NCI-H1436 treated with DMSO at 0.1 percent for 48 hours (cell line): ENCODE results near the gene PLEKHG5.
"Not testable (repeated sequence)": the region's sequence is repeated elsewhere in the genome, so short reads cannot be mapped to it uniquely, and the experiment has no call there.

Experiments used
- DNase-seq: peaks from one replicate; lab custom pipeline; 2025; lab: John Stamatoyannopoulos, UW

The PLEKHG5 gene

DNA sequence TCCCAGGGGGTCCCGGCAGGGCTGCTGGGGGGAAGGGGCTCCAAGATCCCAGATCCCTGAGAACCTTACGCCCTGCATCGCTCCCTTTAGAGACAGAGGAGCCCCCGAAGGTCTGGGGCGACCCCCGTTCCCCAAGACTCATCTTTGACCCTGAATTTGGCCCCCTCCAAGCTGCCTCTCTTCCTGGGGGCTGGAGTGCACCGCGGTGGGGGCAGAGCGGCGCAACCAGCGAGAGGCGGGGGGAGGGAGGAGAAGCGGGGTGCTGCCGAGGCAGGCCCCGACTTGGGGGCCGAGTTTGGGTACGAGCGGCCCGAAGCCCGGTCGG, 5.4 kb upstream of the PLEKHG5 start:
- DNase-seq: no peak

DNA sequence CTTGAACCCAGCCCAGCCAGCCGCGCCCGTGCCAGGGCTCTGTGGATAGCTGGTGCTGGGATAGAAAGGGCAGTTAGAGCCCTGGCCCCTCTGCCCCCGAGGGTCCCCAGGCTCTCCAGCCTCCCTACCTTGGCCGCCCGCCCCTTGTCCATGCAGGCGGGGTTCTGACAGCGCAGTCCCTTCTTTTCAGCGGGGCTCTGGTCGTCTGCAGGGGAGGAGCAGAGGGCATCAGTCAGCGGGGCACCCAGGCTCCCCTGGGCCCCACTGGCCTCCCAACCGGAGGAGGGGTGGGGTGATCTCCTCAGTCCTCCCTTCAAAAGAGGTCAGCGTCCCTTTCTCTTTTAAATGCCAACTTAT, 4.9 kb upstream of the PLEKHG5 start:
- DNase-seq: no peak

DNA sequence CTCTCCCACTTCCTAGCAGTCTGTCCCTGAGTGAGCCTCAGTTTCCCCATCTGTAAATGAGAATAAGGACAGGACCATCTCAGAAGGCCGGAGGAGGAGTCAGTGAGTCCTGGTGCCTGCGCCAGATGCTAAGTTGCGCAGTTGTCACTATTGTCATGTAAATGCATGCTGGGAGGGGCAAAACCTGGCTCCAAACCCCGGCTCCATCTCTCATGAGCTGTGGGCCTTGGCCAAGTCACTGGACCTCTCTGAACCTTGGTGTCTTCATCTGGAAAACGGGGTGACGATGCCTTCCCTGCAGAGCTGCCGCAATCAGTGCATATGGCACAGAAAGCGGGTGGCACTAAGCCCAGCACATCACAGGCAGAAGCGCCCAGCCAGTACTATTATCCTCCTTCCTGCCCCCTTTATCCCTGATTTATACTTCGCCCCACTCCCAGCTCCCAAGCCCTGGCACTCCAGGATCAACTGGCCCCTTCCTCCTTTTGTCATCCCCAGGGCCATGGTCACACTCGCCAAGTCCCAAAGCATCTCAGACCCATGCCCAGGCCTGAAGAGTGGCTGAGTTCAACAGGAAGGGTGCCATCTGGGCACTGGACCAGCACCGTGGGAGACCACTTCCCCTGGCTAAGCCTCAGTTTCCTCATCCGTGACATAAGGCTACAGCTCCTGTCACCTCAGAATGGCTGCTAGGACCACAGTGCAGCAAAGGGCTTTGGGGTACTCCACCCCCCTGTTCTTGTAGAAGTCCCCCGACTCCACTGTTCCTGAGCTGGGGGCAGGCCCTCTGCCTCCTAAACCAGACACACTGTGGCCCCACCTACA, 4.3 kb upstream of the PLEKHG5 start:
- DNase-seq: no peak

DNA sequence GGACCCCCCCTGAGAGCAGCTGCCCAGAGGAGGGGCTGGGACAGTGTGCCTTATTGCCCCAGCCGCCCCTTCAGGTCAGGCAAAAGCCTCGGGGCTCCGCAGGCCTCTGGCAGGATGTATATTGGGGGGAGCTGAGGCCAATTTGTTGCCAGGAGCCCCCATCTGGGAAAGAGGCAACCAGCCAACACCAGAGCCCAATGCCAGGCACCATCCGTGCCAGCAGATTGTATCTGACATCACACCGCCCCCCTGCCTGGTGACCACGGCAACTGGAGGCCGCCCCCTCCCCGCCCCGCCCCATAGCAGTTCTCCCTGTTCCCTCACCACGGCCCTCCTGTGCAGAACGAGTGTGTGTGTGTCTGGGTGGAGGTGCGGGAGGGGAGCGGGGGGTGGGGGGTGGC, 3.6 kb upstream of the PLEKHG5 start:
- no peak for DNase-seq

DNA sequence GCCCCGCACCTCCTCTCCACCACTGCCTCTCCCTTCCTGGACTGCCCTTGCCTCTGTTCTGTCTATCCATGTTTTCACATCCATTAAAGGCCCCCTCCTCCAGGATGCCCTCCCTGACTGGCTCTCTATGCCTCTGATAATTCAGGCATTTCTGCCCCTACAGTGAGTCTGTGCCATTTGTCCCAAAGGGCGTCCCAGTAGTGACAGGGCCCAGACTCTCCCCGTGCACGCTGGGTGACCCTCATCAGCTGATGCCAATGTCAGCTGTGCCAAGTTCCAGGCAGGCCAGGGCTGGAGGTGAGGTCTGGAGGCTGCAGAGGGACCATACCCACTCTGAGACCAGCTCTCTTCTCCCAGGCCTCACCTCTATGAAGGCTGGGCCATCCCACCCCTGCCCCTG, 3.2 kb upstream of the PLEKHG5 start:
- no peak for DNase-seq

DNA sequence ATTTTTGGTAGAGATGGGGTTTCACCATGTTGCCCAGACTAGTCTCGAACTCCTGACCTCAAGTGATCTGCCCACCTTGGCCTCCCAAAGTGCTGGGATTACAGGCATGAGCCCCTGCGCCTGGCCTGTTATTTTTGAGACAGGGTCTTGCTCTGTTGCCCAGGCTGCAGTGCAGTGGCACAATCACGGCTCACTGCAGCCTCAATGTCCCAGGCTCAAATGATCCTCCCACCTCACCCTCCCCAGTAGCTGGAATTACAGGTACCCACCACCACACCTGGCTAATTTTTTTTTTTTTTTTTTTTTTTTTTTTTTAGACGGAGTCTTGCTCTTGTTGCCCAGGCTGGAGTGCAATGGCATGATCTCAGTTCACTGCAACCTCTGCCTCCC, 2.4 kb upstream of the PLEKHG5 start:
- not testable (repeated sequence) for DNase-seq

DNA sequence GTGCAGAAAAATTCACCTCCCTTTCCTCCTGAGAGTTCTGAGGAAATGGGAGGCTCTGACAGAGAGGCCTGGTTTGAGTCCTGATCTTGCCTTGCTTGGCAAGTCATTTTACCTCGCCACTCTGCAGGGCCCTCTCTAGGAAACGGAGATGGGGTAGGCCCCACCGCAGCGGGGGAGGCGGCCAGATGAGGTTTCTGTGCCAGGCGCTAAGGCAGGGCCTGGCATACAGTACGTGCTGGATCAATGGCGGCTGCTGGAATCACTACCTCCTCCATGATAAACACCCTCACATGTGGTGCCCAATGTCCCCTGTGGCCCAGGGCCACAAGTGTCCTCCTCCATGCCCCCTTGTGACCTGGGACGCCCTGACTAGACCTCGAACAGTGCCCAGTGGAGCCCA, 499 bp upstream of the PLEKHG5 start:
- no peak for DNase-seq

DNA sequence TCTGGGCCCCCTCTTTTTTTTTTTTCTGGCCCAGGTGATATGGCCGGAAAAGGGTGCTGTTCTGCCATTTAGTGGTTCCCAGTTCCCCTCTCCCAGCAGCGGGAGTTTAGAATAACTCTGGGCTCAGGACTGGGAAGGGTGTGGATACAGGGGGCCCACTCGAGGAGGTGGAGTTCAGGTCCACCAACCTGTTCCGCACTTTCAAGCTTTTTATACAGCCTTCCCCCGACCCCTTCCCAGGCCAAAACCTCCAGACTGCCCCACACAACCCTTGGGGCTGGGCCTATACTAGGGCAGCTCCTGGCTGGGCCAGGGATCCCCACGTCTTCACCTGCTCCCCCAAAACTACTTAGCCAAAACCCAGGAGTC, 402 bp downstream of the PLEKHG5 start:
- DNase-seq: no peak

DNA sequence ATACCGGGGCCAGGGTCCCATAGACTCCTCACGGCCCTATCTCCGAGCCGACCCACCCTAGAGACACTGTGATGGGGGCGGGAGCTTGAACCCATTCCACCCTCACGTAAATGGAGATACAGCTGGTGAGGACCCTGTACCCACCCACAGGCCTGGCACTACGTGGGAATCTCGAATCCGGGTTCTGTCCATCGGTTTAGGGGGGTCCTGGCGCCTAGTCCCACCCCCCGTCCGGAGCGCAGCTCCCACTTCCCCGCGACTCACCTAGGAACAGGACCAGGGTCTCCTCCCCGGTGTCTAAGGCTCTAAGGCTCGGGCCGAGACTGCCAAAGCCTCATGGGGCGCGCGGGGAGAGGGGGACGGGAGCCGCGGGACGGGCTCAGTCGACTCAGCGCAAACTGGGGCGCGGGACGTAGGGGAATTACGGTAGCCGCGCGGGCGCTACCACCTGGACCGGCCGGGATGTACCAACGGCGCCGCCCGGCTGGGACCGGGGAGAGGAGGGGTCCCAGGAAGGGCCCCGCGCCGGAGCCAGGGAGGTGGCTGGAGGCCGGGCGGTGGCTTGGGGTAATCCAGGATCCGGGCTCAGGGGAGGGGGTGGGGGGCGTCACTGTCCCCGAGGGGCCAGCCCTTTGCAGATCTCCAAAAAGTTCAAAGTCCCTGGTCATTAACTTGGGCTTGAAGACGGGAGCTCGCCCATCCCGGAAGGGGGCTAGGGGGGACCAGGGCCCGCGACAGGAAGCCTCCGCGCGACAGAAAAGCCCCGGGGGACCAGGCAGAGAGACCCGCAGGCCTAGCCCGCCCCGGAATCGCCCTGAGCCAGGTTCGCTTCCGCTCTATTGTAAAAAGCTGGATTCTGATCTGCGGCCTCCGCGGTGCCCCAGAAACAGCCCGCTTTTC, 1.0 kb downstream of the PLEKHG5 start:
- DNase-seq: no peak

DNA sequence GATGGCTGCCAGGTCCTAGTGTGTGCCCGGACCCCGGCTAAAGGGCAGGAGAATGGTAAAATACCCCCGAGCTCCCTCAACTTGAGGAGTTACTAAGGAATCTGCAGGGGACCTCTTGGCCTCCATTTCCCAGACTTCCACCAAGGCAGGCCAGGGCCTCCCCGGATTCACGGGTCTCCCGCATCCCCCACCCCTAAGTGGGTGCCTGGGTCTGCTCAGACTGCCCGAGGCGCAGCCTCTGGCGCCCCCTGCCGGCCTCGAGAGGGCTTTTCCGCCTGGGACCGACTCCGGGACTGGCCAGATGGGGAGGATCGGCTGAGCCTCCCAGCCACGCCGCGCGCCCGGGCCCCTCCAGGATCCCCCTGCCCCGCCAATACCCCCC, 1.7 kb downstream of the PLEKHG5 start:
- DNase-seq: no peak

DNA sequence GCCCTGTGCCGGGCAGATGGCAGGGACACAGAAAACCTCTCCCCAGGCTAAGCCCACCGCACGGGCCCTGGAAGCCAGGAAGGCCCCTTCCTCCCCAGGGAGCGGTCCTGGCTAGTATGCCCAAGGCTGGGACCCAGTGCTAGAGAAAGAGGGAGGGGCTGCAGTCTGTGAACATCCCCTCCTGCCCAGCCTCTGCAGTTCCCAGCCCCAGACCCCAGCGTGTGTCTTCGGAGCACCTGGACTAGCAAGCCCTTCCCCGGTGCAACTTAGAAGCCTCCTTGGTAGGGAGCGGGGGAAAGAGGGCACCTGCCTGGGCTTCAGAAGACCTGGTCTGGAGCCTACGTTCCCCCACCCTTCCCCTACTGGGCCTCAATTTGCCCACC, 2.1 kb downstream of the PLEKHG5 start:
- DNase-seq: no peak

DNA sequence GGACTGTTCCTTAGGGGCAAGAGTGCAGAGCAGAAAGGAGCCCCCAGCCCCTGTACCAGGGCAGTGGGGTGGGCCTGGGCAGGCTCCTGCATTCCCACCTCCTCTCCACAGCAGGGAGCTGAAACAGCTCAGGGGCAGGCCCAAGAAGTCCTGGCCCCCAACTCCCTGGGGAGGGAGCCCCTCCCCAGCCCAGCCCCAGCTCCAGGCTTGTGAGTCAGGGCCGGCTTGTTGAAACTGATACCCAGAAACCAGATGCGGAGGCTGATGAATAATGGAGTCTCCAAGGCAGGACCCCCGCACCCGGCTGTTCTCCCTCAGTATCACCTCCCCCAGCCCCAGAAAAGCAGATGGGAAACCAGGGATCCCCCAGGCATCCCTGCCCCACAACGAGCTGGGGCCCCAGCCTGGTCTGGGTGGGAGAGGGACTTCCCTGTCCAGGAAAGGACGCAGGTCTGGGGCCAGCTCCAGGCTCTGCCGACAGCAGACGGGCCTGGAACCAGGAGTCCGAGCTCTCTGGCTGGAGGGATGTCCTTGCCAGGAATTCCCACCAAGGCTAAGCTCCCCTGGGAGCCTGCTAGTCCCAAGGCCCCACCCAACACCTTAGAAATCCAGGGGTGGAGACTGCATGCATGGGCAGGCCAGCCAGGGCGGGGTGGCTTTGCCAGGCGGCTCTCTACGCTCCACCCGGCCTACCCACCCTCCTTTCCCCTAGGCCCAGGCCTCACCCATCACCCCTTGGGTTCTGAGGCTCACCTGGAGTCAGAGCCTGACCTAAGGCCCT, 2.7 kb downstream of the PLEKHG5 start:
- no peak for DNase-seq

DNA sequence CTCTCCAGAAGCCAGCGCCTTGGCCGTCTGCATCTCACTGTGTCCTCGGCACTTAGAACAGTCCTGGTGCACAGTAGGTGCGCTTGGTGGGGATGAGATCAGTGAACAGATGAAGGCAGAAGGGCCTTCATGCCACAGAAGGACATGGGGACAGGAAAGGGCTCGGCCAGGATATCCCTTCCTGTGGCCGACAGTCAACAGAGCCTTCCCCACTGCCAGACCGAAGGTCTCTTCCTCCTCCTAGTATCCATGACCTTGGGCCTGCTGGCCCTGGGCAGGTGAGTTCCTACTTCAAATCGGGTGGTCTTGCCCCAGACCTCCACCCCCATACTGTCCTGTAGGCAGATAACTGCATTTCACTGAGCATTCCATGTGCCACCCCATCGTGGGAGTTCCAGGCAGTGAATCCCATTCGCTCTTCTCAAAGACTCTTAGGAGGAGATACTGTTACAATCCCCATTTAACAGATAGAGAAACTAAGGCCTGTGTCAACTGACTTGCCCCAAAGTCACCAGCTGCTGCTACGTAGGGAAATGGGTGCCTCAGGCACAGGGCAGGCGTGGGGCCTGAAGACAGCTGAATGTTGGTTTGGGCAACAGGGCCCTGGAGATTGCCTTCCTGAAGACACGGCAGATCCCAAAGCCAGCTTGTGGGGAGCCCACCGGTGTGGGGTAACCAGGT, 3.5 kb downstream of the PLEKHG5 start:
- no peak for DNase-seq

DNA sequence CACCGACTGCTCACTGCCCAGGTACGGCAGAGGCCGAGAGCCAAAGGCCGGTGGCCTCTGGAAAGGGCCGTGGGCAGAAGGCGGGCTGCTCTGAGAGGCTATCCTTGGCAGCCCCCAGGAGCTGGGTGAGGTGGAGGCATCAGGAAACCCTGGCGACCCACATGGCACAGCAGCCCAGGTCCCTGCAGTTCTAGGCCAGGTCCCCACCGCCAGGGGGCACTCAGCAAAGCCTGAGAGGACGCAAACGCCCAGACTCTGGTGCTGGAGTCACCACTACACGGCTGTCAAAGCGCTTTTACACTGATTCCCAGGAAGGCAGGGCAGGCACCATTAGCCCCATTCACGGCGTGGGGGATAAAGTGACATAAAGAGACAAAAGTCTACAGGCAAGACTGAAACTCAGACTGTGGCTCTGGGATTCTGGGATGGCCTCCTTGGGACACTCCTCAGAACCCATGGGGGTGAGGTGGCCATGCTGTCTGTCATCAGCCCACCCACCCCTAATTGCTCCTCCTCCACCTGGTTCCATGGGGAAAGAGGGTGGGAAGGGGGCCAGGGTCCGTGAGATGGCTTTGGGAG, 4.9 kb downstream of the PLEKHG5 start:
- no peak for DNase-seq

DNA sequence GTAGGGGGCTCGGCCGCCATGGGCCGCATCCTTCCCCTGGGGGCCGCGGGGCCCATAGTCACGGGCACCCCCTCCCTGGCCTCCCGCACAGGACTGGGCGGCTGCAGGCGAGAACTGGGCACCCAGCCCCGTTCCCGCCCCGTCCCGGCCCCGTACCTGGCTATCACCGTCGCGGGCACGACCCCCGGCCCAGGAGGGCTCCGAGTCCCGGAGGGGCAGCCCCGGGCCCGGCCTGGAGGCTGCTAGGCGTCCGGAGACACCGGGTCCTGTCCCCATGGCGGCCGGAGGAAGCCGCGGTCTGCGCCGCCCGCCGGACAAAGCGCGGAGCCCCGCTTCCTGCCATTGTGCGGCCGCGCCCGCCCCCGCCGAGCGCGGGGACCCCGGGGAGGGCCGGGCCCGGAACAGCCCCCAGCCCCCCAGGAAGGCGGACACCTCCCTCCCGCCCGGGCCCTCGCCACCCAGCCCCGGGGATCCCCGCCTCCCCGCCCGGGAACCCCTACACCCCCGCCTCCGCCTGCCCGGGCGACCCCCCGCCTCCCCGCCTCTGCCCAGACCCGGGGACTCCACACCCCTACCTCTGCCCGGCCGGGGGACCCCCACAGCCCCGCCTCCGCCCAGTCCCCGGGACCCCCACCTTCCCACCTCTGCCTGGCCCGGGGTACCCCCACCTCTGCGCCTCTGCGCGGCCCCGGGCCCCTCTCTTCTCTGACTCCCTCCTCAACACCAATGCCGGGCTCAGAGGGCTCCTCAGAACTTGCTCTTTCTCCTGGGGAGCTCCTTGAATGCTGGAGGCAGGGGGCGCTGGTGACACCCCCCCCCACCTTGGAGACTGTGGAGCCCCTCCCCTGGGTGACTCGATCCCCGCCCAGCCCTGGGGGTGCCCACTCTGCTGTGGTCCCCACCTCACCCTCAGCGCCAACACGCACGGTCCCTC, 6.0 kb downstream of the PLEKHG5 start:
- DNase-seq: no peak

DNA sequence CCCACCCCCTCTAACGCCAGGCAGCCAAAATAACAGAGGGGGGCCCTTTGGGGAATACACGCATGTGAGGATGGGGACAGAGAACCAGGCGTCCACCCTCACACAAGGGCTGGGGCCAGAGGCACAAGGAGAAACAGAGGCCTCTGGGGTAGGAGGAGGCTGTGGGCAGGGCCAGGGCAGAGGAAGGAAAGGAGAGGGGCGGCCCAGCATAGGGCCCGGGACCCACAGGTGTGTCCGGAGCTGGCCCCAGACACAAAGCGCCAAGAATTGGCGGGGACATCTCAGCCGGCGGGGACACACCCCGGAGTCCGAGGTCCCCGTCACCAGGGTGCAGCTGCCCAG, 6.7 kb downstream of the PLEKHG5 start:
- no peak for DNase-seq

DNA sequence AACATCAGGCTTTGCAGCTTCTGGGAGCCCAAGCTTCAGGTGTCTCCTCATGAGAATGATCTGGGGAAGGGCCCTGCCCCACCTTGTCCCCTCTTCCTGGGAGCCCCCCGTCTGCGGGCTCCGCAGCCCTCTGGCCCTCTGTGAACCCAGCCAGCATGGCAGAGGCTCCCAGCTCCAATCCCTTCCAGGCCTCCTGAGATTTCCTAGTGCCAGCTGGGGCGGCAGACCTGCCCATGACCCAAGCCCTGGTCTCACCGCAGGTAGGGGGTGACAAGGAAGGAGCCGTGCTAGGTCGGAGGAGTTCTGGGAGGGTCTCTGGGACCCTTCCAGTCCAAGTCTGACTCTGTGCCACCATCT, 7.7 kb downstream of the PLEKHG5 start:
- no peak for DNase-seq

DNA sequence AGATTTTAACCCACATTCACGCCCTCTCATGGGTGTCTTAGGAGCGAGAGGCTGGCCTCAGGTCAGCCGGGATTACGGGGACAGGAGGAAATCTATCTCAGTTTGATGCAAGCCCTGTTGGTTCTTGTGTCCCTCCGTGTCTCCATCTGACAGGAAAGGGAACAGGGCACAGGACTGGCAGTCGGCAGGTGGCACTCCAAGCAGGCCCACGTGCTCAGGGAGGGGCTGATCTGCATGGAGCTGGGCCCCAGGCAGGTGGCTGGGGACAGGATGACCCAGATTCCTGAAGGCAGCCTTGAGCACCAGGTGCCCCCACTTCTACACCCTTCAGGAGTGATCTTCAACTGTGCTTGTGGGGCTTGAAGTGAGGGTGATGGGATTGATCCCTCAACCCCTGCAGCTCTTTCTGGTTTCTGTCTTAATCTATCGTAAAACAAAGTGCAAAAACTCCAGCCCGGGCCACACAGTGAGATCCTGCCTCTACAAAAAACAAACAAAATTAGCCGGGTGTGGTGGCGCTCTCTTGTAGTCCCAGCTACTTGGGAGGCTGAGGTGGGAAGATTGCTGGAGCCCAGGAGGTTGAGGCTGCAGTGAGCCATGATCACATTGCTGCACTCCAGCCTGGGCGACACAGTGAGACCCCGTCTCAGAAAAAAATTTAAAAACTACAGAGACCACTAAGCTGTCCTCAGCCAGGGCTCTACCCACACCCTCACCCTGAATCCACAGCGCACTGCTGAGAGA, 8.3 kb downstream of the PLEKHG5 start:
- DNase-seq: no peak

DNA sequence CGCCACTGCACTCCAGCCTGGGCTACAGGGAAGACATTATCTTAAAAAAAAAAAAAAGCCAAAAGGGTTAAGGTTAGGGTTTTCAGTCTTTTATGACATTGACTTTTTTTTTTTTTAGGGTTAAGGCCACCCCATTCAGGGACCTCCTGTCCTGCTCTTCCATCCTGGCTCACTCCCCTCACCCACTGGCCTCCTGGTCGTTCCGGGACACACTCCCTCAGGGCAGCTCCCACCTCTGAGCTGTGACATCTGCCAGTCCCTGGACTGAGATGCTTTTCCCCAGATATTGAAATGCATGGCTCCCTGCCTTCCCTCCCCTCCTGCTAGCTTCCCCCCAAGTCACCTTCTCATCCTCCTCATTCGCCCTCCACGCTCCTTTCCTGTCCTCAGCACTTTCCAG, 9.6 kb downstream of the PLEKHG5 start:
- DNase-seq: no peak
